ENCODE measurements around the gene ATP8B4. TPM values are rescaled to one million over a fixed set of nuclear protein-coding genes. Genes with fewer than 3 reads are reported as not detected.

The ATP8B4 gene
- total and polyA plus RNA-seq, 2 of the 8 experiments (the other 6 are each of a cell fraction or from before 2014, with no cell fraction given): 0.17 to 0.24 TPM

- no peak for FAIRE-seq
- peaks cover 0 to 1% (median 0%) of the 10 kb centered on the region in 4 experiments; a peak in 1 of 7 replicates for H3K27me3 ChIP-seq (replicated peaks in 1 of 4; ENCODE audit: control insufficient read depth in 3 of 4, extremely low read depth in 1 of 4, insufficient read depth in 3 of 4, low read length in 3 of 4)
- no peak overlapping the region for H3K9ac ChIP-seq (replicated peaks in 1 of 4; ENCODE audit: extremely low read depth in 1 of 4, low read depth in 3 of 4, low read length in 3 of 4)
- WGBS, 2 experiments (ENCODE audit: extremely low coverage in 1 of 2, insufficient coverage in 1 of 2, insufficient read length in 1 of 2, insufficient replicate concordance in 2 of 2, low coverage in 1 of 2, low lambda C conversion rate in 2 of 2, missing lambda C conversion rate in 1 of 2): 92% methylated on average over 2 of the region's 2 CpGs; no CpG with 5 or more reads in 1 of the 2 experiments
- H3K79me2 ChIP-seq (ENCODE audit: control insufficient read depth in 1 of 2, insufficient read depth in 2 of 2, low read length in 2 of 2): no peaks in the 10 kb centered on the region
- CTCF ChIA-PET (ENCODE audit: partially characterized antibody): interaction anchor here (0.7 kb wide), 1 partner anchor 531 kb away, joined by 3 read pairs; no protein-coding TSS in a partner anchor
- no peak overlapping the region for H3K23ac ChIP-seq (ENCODE audit: insufficient read length)
- H3K4me3 ChIP-seq (ENCODE audit: extremely low read depth in 1 of 4, insufficient read depth in 2 of 4, low read depth in 3 of 4, low read length in 4 of 4): no peak overlapping the region
- no peak overlapping the region for H2BK120ac ChIP-seq (replicated peaks; ENCODE audit: low read depth, low read length)
- H3K9me3 ChIP-seq (ENCODE audit: insufficient read depth in 2 of 2, low read depth in 1 of 2, low read length in 1 of 2): no peaks in the 10 kb centered on the region
- H3K79me1 ChIP-seq (ENCODE audit: low read depth, low read length): no peaks in the 10 kb centered on the region
- POLR2A ChIA-PET (ENCODE audit: partially characterized antibody): no interaction called here
- no peak overlapping the region for H4K91ac ChIP-seq (replicated peaks; ENCODE audit: insufficient read length, low read length)
- no peaks in the 10 kb centered on the region for H3K36me3 ChIP-seq (ENCODE audit: control insufficient read depth in 2 of 4, insufficient read depth in 4 of 4, low read length in 3 of 4)
- no peak overlapping the region for H3K4me2 ChIP-seq (ENCODE audit: insufficient read depth in 1 of 2, low read depth in 2 of 2, low read length in 2 of 2)
- no peak overlapping the region for H3K27ac ChIP-seq (ENCODE audit: low read depth, low read length)
- no peak overlapping the region for H2AK5ac ChIP-seq (ENCODE audit: low read depth, low read length)
- peak overlapping the region; percentile 37; the same call in 1 of the 2 replicates for H4K8ac ChIP-seq (ENCODE audit: extremely low read depth, insufficient read depth, low read length)
- H2BK12ac ChIP-seq (ENCODE audit: low read depth, low read length): no peak overlapping the region
- no peak overlapping the region for H4K5ac ChIP-seq (ENCODE audit: insufficient read length, low read depth, low read length)
- H3K56ac ChIP-seq (replicated peaks; ENCODE audit: insufficient read length, low read depth, low read length): no peak overlapping the region
- no peak overlapping the region for H2BK20ac ChIP-seq (ENCODE audit: low read length)
- no peak overlapping the region for H3K18ac ChIP-seq (ENCODE audit: extremely low read depth, low read length)
- no peak overlapping the region for H3K4ac ChIP-seq (replicated peaks; ENCODE audit: insufficient read length, low read depth, low read length)
- H3K23me2 ChIP-seq (ENCODE audit: low read depth, low read length): no peaks in the 10 kb centered on the region
- DNase-seq (ENCODE audit: low read depth in 1 of 2, low spot score in 2 of 2): no peak
- H2BK5ac ChIP-seq (ENCODE audit: low read depth, low read length): no peak overlapping the region
- H2AFZ ChIP-seq (ENCODE audit: low read length): no peak overlapping the region
- H3K14ac ChIP-seq (ENCODE audit: insufficient read length): no peak overlapping the region
- no peak overlapping the region for H2BK15ac ChIP-seq (ENCODE audit: low read length)
- H3K4me1 ChIP-seq (replicated peaks in 1 of 4; ENCODE audit: control insufficient read depth in 3 of 4, insufficient read depth in 4 of 4, low read length in 3 of 4): peaks cover 0 to 7% (median 2%) of the 10 kb centered on the region in 4 experiments; a peak in 4 of 7 replicates
- H4K20me1 ChIP-seq (replicated peaks in 1 of 2; ENCODE audit: control insufficient read depth in 1 of 2, insufficient read depth in 2 of 2, low read length in 2 of 2): no peaks in the 10 kb centered on the region
- TF ChIP-seq EP300 (IDR thresholded peaks at IDR 0.05; ENCODE audit: borderline replicate concordance in 1 of 2, low read depth in 2 of 2, low read length in 2 of 2): no peak
- no peak for TF ChIP-seq HDAC6 (IDR thresholded peaks at IDR 0.05; ENCODE audit: low read depth, low read length)
- no peak for TF ChIP-seq BACH1 (IDR thresholded peaks at IDR 0.05; ENCODE audit: low read length)
- no peak for TF ChIP-seq RAD21 (IDR thresholded peaks at IDR 0.05 in 1 of 2, conservative IDR thresholded peaks at IDR 0.05 in 1 of 2; ENCODE audit: low read depth in 2 of 2, low read length in 2 of 2)
- no peak for TF ChIP-seq E2F6 (IDR thresholded peaks at IDR 0.05)
- no peak for TF ChIP-seq RNF2 (IDR thresholded peaks at IDR 0.05; ENCODE audit: borderline replicate concordance, low read depth, low read length, missing control alignments, poor library complexity, severe bottlenecking)
- TF ChIP-seq EZH2 (IDR thresholded peaks at IDR 0.05; ENCODE audit: low read depth, low read length, severe bottlenecking): no peak
- TF ChIP-seq TBP (IDR thresholded peaks at IDR 0.05; ENCODE audit: low read depth, low read length): no peak
- TF ChIP-seq JUND (IDR thresholded peaks at IDR 0.05; ENCODE audit: low read length): no peak
- TF ChIP-seq YY1 (IDR thresholded peaks at IDR 0.05; ENCODE audit: low read depth, low read length): no peak
- TF ChIP-seq CBX8 (IDR thresholded peaks at IDR 0.05; ENCODE audit: borderline replicate concordance, low read depth, low read length): no peak
Observed at GRCh38 chr15:49898575-49899283, 220.3 kb downstream of the ATP8B4 start.
